Measurements from ENCODE around the gene CDYL.

CDYL gene

DNA sequence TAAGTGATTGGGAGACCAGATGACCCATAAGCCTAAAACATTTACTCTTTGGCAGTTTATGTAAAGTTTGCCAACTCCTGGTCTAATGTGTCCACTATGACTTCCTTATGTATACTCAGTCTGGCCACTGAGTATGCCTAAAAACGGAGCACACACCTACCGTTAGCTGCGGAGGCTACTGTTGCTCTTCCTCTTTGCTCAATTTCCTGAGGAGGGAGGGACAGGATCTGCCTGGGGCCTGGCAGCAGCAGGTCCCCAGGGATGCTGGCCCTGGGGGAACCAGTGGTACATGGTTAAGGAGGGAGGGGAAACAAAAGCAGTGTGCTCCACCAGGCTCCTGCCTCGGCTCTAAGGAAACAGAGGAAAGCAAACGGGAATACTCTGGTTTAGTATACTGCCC, 113.5 kb downstream of the CDYL start:
- TF ChIP-seq, protein P1, sequence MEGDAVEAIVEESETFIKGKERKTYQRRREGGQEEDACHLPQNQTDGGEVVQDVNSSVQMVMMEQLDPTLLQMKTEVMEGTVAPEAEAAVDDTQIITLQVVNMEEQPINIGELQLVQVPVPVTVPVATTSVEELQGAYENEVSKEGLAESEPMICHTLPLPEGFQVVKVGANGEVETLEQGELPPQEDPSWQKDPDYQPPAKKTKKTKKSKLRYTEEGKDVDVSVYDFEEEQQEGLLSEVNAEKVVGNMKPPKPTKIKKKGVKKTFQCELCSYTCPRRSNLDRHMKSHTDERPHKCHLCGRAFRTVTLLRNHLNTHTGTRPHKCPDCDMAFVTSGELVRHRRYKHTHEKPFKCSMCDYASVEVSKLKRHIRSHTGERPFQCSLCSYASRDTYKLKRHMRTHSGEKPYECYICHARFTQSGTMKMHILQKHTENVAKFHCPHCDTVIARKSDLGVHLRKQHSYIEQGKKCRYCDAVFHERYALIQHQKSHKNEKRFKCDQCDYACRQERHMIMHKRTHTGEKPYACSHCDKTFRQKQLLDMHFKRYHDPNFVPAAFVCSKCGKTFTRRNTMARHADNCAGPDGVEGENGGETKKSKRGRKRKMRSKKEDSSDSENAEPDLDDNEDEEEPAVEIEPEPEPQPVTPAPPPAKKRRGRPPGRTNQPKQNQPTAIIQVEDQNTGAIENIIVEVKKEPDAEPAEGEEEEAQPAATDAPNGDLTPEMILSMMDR (IDR thresholded peaks at IDR 0.05; ENCODE audit: control insufficient read depth, insufficient read depth, low read depth, low read length, missing control alignments), result no peak
- DNase-seq (ENCODE audit: low read depth), result no peak
- no peak overlapping the region for H3K4me3 ChIP-seq (ENCODE audit: control insufficient read depth, low read depth, low read length)

DNA sequence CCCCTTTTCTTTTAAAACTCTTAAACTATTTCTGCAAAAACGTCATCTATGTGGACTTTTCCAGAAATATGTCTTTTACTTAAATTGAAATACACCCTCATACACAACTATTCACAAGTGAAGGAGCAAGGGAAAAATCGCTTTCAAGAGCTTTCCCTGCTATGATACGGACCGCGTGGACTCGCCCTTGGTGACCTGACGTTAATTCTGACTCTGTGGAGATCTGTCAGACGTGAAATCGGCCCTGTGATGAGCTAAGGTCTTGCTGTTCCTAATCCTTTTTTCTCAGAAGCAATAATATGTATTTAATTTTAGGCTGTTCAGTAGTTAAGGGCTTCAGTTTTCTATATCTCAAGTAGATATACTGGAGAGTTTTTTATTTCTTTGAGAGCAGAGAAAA, 114.0 kb downstream of the CDYL start:
- TF ChIP-seq, protein P1 (IDR thresholded peaks at IDR 0.05; ENCODE audit: control insufficient read depth, insufficient read depth, low read depth, low read length, missing control alignments), result no peak

DNA sequence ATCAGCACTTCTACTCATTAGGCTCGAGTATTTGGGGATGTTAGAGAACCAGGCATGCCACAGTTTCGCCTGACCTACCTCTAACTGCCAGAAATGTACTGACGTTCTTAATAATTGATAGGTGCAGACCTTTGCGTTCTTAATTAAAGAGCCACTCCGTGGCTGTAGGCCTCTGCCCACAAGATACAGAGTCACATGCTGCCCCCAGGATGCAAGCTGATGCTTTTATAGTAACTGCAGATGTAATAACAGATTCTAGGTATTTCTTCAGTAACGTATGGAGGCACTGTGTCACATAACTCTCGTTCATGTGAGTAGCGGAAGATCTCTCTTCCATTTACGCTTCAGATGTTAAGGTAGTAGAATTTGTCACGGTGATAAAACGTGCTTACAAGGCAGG, 114.4 kb downstream of the CDYL start:
- DNase-seq (ENCODE audit: low read depth), result no peak
- TF ChIP-seq, protein P1 (IDR thresholded peaks at IDR 0.05; ENCODE audit: control insufficient read depth, insufficient read depth, low read depth, low read length, missing control alignments), result no peak
- no peak overlapping the region for H3K4me3 ChIP-seq (ENCODE audit: control insufficient read depth, low read depth, low read length)

More for the DNA sequence above, 114.0 kb downstream of the CDYL start:
- no peak for DNase-seq (ENCODE audit: low read depth)
- H3K4me3 ChIP-seq (ENCODE audit: control insufficient read depth, low read depth, low read length), result no peak overlapping the region

DNA sequence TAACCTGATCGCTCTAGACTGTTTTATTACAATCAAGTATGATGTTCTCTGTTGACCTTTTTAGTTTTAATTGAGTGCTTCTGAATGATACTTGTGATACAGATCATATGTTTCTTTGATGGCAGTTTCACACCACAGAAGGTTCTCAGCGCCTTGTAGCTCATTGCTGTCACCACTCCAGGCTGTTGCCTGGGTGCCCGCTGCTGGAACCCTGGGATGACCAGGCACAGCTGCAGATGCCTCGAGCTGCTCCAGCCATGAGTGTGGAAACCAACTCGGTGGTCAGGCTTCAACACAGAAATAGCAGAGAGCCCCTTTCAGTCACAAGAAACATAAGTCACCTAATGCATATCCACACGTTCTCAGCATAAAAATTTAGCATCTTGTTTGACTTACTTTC, 114.9 kb downstream of the CDYL start:
- TF ChIP-seq, protein P1 (IDR thresholded peaks at IDR 0.05; ENCODE audit: control insufficient read depth, insufficient read depth, low read depth, low read length, missing control alignments), result no peak
- no peak overlapping the region for H3K4me3 ChIP-seq (ENCODE audit: control insufficient read depth, low read depth, low read length)
- DNase-seq (ENCODE audit: low read depth), result no peak

DNA sequence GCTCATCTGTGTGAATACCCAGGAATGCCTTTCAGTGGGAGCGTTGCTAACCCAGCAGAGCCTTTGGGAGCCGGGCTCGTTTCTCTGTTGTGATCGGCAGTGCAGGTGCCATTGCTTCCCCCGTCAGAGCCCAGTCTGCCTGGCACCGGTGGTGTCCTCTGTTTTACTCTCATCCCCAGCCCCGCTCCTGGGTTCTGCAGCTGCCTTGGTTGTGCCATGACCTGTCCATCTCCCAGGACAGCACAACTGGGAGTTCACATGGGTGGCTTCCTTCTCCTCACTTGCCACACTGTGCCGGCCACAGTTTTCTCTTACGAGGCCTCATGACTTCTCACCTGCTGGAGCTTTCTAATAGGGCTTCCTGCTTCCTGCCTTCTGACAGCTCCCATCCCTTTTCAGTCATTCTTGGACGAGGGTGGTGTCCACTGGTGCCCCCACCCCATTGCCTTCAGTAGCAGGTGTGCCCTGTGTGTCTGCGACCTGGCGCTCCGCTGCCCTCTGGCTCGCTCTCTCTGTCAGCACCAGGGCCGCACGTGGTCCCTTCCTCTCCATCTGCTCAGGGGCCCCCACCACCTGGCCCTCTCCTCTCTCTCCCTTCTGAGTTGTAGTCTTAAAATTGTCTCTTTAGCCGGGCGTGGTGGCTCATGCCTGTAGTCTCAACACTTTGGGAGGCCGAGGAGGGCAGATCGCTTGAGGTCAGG, 116.7 kb downstream of the CDYL start:
- TF ChIP-seq, protein P1 (IDR thresholded peaks at IDR 0.05; ENCODE audit: control insufficient read depth, insufficient read depth, low read depth, low read length, missing control alignments), result no peak
- no peak for DNase-seq (ENCODE audit: low read depth)
- no peak overlapping the region for H3K4me3 ChIP-seq (ENCODE audit: control insufficient read depth, low read depth, low read length)

DNA sequence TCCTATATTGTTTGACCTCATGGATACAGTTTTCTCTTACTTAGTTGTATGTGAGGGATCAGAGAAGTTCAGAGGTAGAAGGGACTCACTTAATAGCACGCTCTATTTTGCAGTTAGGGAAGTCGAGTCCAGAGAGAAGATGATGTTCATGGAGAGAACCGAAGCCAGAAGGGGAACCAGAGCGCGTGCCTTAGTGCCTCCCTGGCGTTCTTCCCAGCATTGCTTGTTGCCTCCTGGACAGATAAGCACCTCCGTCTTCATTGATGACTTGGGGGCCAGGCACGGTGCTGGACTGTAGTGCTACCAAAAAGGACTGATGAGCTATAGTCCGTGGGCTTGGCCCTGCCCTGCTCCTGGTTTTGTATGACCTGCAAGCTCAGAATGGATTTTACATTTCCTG, 117.8 kb downstream of the CDYL start:
- DNase-seq (ENCODE audit: low read depth), result no peak
- H3K4me3 ChIP-seq (ENCODE audit: control insufficient read depth, low read depth, low read length), result no peak overlapping the region
- TF ChIP-seq, protein P1 (IDR thresholded peaks at IDR 0.05; ENCODE audit: control insufficient read depth, insufficient read depth, low read depth, low read length, missing control alignments), result no peak
